Activated T-cell treated with anti-CD3 and anti-CD28 coated beads for 48 hours (primary cell): ENCODE data around the gene GCGR.
A peak's percentile ranks its signal among the peaks of the same experiment; 100 is the strongest.

ENCODE experiments used
- DNase-seq: peaks from one replicate; pipeline ENCODE4 v3.0.0-alpha.2; 2020; ENCODE audit warnings: low read depth

GCGR gene

DNA sequence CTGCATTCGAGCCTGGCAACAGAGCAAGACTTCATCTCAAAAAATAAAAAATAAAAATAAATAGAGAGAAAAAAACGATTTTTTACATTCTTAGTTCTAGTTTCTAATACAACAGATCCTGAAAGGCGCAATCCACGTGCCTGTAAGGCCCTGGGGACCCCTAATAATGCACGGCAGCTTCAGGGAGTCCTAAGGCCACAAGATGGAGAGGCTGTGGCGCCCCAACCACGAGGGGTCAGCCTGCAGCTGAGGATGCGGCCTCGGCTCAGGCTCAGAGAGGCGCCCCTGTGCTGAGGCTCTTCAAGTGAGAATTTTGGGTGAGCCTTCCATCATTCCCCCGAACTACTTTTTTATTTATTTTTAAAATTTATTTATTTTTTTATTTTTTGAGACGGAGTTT lies 45.5 kb downstream of the GCGR start:
- DNase-seq: no peak

DNA sequence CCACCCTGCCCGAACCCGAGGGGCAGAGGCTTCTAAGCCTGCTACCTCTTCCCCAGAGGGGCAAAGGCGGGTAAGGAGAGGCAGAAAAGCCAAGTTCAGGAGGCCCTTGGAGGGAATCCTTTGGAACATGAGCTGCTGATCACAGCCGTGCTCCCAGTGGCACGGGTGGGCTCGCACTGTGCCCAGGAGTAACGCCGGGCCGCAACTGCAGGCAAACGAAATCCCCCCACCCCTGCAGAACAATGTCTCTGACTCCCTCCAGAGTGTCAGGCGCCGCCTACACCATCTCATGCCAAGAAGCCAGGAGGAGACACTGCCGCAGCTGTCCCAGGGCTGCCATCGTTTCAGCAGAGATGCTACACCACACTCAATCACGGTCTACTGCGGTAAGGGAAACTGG lies 47.5 kb downstream of the GCGR start:
- no peak for DNase-seq

DNA sequence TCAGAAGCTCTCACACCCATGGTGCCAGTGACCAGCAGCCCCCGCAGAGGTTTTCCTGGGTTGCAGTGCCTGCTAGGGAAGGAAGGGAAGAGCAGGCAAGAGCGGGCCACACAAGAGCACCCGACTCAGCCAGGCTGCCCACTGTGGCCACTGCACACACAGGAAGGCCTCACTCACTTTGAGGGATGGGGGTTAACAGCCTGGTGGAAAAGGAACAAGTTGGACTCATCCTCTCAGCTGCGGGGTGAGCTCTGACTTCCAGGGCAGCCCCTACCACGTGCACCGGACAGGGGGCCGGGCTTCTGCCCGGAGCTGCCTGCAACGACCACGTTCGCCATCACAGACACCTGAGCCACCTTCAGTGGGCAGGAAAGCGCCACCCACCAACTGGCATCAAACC lies 48.3 kb downstream of the GCGR start:
- no peak for DNase-seq

DNA sequence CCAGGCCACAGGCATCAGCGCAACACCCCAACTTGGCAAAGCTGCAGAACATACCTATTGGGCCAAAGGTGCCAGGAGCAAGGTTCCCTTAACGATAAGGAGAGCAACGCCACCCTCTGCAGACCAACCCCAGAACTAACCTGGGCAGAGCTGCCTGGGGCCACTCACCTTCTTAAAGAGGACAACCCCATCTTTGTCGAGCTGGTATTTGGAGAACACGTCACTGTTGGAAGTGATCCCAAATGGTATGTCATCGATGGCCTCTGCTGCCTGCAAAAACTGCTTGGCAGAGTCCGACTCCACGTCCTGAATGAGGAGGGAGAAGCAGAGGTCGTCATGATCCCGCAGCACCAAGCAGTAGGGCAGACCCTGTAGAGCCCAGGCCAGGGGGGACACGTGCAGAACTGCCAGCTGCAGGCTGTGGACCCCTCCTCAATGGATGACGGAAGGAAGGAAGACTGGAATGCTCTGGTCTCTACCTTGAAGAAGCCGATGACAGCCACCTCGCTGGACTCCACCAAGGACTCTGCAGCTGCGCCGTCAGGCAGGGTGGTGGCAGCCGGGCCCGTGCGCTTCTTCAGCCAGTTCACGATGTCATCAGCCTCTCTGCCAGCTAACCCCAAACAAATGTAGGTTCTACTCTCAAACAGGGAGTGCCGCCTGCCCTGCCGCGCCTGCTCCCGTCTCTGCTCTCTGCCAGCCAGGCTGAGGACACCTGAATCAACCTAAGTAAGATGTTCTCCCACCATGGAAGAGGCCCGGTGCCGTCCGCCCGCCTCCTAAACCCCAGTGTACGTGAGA lies 51.2 kb downstream of the GCGR start:
- DNase-seq: no peak

DNA sequence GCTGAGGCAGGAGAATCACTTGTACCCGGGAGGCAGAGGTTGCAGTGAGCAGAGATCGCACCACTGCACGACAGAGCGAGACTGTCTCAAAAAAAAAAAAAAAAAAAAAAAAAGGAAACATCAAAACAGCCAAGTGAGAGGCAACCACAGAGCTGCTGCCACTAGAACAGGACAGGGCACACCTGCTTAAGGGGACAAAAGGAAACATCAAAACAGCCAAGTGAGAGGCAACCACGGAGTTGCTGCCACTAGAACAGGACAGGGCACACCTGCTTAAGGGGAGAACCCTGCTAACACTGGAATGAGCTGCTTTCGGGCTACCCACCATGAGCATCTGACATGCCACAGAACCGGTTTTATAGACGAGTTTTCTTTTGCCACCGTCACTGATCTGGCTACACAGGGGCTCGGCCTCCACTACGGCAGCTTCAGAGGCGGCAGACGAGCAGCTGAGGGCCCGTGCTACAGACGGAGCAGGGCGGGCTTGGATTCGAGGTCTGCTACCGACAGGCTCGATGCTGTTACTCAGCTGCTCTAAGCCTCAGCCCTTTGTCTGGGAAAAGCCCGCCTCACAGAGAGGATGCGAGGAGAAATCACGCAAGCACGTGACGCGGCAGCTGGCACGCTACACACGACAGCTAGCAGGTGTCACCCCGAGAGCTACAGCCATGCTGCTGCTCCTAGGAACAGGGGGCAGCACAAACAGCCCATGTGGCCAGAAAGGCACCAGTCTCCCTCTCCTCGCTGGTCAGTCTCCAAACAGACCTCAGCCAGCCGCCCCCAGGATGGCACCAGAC lies 54.4 kb downstream of the GCGR start:
- DNase-seq: no peak

DNA sequence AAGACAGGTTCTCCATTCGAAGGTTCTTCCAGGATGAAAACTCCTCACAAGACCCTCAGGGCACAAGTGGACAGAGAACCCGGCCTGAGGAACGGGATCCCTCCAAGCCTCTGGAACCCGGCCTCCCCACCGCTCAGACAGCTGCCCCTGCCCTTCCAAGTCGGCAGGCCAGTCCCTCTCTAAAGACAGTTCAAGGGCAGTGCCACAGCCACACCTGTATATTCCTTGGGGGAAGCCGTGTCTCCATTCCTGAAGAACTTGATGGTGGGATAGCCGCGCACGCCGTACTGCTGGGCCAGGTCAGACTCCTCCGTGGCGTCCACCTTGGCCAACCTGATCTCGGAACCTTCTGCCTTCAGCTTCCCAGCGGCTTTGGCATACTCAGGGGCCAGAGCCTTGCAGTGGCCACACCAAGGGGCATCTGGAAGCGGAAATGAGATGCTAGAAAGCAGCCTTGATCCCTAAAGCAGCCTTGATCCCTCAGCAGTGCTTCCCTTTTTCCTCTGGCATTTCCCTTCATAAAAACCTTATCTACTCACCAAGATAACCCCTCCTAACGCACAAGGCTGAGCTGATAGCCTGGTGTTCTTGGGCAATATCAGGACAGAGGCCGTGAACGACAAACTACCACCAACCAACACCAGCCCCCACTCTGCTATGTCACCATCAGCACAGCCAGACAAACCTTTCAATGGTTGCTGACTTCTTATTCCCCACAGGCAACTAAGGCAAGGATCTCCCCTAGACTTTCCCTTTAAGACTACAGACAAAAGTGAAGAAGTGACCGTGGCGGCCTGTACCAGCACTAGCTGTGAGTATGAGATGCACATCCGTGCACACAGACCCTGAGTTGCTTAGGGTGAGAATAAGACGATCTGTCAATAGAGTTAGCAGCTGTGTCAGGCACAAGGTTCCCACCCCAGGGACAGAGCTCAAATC lies 55.3 kb downstream of the GCGR start:
- DNase-seq: no peak

DNA sequence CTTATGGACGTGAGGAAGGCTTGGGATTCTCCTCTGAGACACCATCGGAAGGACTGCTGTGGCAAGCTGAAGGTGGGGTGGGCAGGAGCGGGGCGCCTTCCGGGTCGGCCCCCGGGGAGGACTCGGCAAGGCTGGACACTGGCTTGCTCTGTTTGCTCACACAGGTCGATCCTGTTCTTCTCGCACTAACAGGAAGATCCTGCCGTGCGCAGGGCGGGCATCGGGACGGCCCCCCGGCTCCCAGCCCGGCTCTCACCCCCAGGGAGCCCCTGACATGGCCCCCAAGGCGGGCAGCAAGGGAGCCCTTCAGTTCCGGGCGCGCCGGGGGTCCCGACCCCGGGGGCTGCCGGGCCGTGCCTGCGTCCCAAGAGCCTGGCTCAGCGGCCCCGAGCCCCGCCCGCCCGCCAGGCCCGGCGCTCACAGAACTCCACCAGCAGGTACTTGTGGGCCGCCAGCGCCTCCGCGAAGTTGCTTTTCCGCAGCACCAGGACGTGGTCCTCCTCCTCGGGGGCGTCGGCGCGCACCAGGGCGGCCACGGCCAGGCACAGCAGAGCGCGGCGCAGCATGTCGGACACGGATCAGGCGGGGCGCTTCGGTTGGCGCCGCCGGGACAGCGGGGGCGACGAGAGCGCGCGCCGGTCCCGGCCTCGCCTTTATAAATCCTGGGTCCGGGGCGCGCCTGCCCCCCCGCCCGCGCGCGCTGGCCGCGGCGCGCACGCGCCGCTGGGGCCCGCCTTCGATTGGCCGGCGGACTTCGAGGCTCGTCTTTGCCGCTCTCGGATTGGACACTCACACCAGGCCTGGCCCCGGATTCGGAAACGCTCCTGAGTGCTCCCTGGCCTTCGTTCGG lies 56.2 kb downstream of the GCGR start, which contains the start of gene P4HB:
P4HB (minus strand) TSS at position 630 of the 850 bp plus-strand sequence; CDS start at position 566, 64 bp downstream.
- peak; percentile 96 for DNase-seq

DNA sequence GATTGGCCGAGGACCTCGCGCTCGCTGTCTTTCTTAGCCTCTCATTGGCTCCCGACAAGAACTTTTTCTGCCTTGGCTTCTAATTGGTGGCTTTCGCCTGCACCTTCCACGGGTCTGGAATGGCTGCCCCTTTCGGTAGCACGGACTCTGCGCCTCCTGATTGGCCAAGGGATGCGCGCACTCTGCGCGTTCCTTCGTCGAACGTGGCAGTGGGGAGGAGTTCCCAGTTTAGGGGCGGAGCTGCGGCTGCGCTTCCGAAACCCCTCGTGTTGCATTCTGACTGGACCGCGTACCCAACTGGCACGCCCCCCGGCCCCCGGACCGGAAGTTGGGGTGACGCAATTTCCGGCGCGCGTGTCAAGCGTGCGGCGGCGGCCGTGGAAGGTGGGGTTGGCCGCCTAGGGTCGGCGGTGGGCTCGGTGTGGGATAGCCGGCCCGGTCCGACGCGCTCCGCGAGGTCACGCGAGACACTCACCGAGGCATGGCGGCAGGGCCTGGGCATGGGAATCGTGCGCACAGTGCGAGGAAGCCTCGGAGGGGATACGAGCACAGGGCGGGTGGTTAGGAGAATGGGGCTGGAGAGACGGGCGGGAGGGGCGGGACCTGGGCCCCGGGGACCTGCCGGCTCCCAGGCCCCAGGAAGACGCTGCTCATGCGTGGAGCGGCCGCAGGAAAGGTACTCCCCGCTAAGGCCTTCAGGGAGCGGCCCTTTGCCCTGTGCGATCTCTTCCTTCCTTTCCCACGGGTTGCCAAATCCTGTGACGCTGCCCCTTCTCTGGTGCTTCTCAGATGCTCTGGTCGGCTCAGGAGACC lies 57.0 kb downstream of the GCGR start:
- peak; percentile 99 for DNase-seq

DNA sequence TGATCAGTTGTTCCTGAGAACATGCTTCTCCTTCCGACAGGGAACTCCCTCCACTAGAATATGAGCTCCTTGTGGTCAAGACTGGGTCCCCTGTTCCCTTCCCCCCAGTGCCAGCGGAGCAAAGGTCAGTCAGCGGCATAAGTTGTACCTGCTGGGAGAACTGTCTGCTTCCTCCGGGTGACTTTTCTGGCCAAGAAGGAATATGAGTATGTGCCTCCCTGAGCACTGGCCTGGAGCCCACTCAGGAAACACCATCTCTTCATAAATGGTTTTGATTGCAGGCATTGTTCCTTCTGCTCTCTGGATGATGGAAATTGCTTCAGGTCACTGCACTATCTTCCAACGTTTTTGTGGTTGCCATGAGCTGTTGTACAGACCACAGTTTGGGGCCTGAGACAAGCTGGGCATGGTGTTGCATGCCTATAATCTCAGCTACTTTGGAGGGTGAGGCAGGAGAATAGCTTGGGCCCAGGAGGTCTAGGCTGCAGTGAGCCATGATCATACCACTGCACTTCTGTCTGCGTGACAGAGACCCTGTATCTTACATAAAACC lies 59.2 kb downstream of the GCGR start:
- no peak for DNase-seq
